H9 (cell line): ENCODE results near the gene ETFDH. TPM values are rescaled to one million over a fixed set of nuclear protein-coding genes. Genes with fewer than 3 reads are reported as not detected.

Source experiments
- DNase-seq: peaks from one replicate; pipeline ENCODE4 v3.0.0-alpha.2; 2017
- H2AFZ ChIP-seq: one replicate; pipeline ENCODE4 v1.6.1; 2013; ENCODE audit warnings: mild to moderate bottlenecking, low read length, control low read depth, moderate library complexity
- H2AK5ac ChIP-seq: 2 replicates; pipeline ENCODE4 v1.6.1; 2013; ENCODE audit warnings: low read length, control low read depth, mixed read lengths; ENCODE audit not compliant: insufficient read length
- H2BK120ac ChIP-seq: one replicate; pipeline ENCODE4 v1.6.1; 2013; ENCODE audit warnings: low read depth, mild to moderate bottlenecking, low read length, control low read depth, inconsistent platforms; ENCODE audit not compliant: poor library complexity, severe bottlenecking
- H2BK12ac ChIP-seq: 2 replicates; pipeline ENCODE4 v1.6.1; 2013; ENCODE audit warnings: low read length, control low read depth, mixed read lengths, low read depth; ENCODE audit not compliant: insufficient read length
- H2BK15ac ChIP-seq: 2 replicates; pipeline ENCODE4 v1.6.1; 2013; ENCODE audit warnings: low read depth, low read length, control low read depth
- H2BK20ac ChIP-seq: one replicate; pipeline ENCODE4 v1.6.1; 2013; ENCODE audit warnings: low read depth, mild to moderate bottlenecking, low read length, control low read depth, inconsistent platforms; ENCODE audit not compliant: poor library complexity, severe bottlenecking
- H2BK5ac ChIP-seq: 2 replicates; pipeline ENCODE4 v1.6.1; 2013; ENCODE audit warnings: low read length, control low read depth, mixed read lengths; ENCODE audit not compliant: insufficient read length
- H3K14ac ChIP-seq: 2 replicates; pipeline ENCODE4 v1.6.1; 2013; ENCODE audit warnings: low read length, control low read depth; ENCODE audit not compliant: insufficient read depth
- H3K18ac ChIP-seq: 2 replicates; pipeline ENCODE4 v1.6.1; 2013; ENCODE audit warnings: low read depth, mild to moderate bottlenecking, mixed read lengths, low read length, control low read depth; ENCODE audit not compliant: insufficient read length
- H3K23ac ChIP-seq: 2 replicates; pipeline ENCODE4 v1.6.1; 2013; ENCODE audit warnings: low read length, control low read depth, mixed read lengths, low read depth; ENCODE audit not compliant: insufficient read length
- H3K23me2 ChIP-seq: 2 replicates; pipeline ENCODE4 v1.6.1; 2013; ENCODE audit warnings: low read depth, mild to moderate bottlenecking, mixed read lengths, low read length, control low read depth; ENCODE audit not compliant: insufficient read length, poor library complexity, severe bottlenecking
- H3K27ac ChIP-seq: 2 replicates; pipeline ENCODE4 v1.5.1; 2013; ENCODE audit warnings: low read length, control low read depth, mixed read lengths, low read depth; ENCODE audit not compliant: insufficient read length
- H3K27me3 ChIP-seq: 2 replicates; pipeline ENCODE4 v1.6.1; 2013; ENCODE audit warnings: low read length, control low read depth, inconsistent platforms; ENCODE audit not compliant: insufficient read depth
- H3K4ac ChIP-seq: 2 replicates; pipeline ENCODE4 v1.6.1; 2013; ENCODE audit warnings: low read depth, mild to moderate bottlenecking, control low read depth, inconsistent platforms, low read length, moderate library complexity
- H3K4me1 ChIP-seq: 2 replicates; pipeline ENCODE4 v1.6.1; 2013; ENCODE audit warnings: low read length, control low read depth, inconsistent platforms; ENCODE audit not compliant: insufficient read depth
- H3K4me2 ChIP-seq: 2 replicates; pipeline ENCODE4 v1.6.1; 2013; ENCODE audit warnings: low read length, control low read depth, mixed read lengths; ENCODE audit not compliant: insufficient read length, insufficient read depth
- H3K56ac ChIP-seq: 2 replicates; pipeline ENCODE4 v1.6.1; 2013; ENCODE audit warnings: low read depth, mild to moderate bottlenecking, mixed read lengths, low read length, control low read depth; ENCODE audit not compliant: insufficient read length
- H3K79me1 ChIP-seq: 2 replicates; pipeline ENCODE4 v1.6.1; 2013; ENCODE audit warnings: low read depth, mild to moderate bottlenecking, moderate library complexity, low read length, control low read depth, inconsistent platforms; ENCODE audit not compliant: insufficient read depth, poor library complexity, severe bottlenecking
- H3K79me2 ChIP-seq: 2 replicates; pipeline ENCODE4 v1.6.1; 2013; ENCODE audit warnings: low read length, control low read depth, inconsistent platforms; ENCODE audit not compliant: insufficient read depth
- H3K9ac ChIP-seq: 2 replicates; pipeline ENCODE4 v1.6.1; 2013; ENCODE audit warnings: low read length, control low read depth, mixed read lengths; ENCODE audit not compliant: insufficient read length; ENCODE audit errors: extremely low read depth
- H3K9me3 ChIP-seq: one replicate; pipeline ENCODE4 v1.6.1; 2013; ENCODE audit warnings: low read depth, low read length, inconsistent platforms; ENCODE audit not compliant: control insufficient read depth
- H3T11ph ChIP-seq: one replicate; pipeline ENCODE4 v1.6.1; 2013; ENCODE audit warnings: mild to moderate bottlenecking, low read length, control low read depth, inconsistent platforms
- H4K20me1 ChIP-seq: one replicate; pipeline ENCODE4 v1.6.1; 2013; ENCODE audit not compliant: control insufficient read depth, insufficient read length, insufficient read depth
- H4K5ac ChIP-seq: 2 replicates; pipeline ENCODE4 v1.6.1; 2013; ENCODE audit warnings: low read depth, mild to moderate bottlenecking, mixed read lengths, low read length, control low read depth; ENCODE audit not compliant: insufficient read length
- H4K8ac ChIP-seq: replicated peaks from 2 replicates; pipeline ENCODE4 v1.6.1; 2013; ENCODE audit warnings: low read length, control low read depth, mixed read lengths, low read depth; ENCODE audit not compliant: insufficient read length
- H4K91ac ChIP-seq: 2 replicates; pipeline ENCODE4 v1.6.1; 2013; ENCODE audit warnings: low read depth, mild to moderate bottlenecking, moderate library complexity, mixed read lengths, low read length, control low read depth; ENCODE audit not compliant: insufficient read length
- H3K27ac Mint-ChIP-seq, 3 experiments: 2 replicates in 2 of 3; 3 replicates in 1 of 3; pipeline ENCODE4 v1.8.0; 2020 to 2021; ENCODE audit warnings: mixed read lengths in 3 of 3, mild to moderate bottlenecking in 1 of 3, moderate library complexity in 1 of 3
- H3K27me3 Mint-ChIP-seq: 2 replicates; pipeline ENCODE4 v1.8.0; 2021; ENCODE audit warnings: low read depth, mild to moderate bottlenecking, moderate library complexity, mixed read lengths
- H3K36me3 Mint-ChIP-seq, 3 experiments: 2 replicates in 2 of 3; 3 replicates in 1 of 3; pipeline ENCODE4 v1.8.0; 2020 to 2021; ENCODE audit warnings: low read depth in 3 of 3, mixed read lengths in 3 of 3; ENCODE audit not compliant: insufficient read depth in 1 of 3
- H3K4me1 Mint-ChIP-seq, 2 experiments: 2 replicates each; pipeline ENCODE4 v1.8.0; 2020; ENCODE audit warnings: mixed read lengths in 2 of 2
- H3K4me3 Mint-ChIP-seq, 2 experiments: 2 replicates in 1 of 2; 3 replicates in 1 of 2; pipeline ENCODE4 v1.8.0; 2020 to 2021; ENCODE audit warnings: mild to moderate bottlenecking in 2 of 2, mixed read lengths in 2 of 2, moderate library complexity in 1 of 2
- H3K9me3 Mint-ChIP-seq, 2 experiments: 2 replicates in 1 of 2; 3 replicates in 1 of 2; pipeline ENCODE4 v1.8.0; 2020; ENCODE audit warnings: mild to moderate bottlenecking in 2 of 2, mixed read lengths in 2 of 2, moderate library complexity in 1 of 2
- CTCF ChIP-seq: fragments of 200-600 bp; sonication (generic); conservative IDR thresholded peaks from 3 replicates; pipeline ENCODE4 v1.8.0; 2021; ENCODE audit warnings: antibody characterized with exemption, mild to moderate bottlenecking
- WGBS: extraction: QIAGEN DNeasy Blood & Tissue Kit; methylation state at CpG from one replicate; pipeline ENCODE4 v1.1.7; 2013; ENCODE audit warnings: missing lambda C conversion rate, low lambda C conversion rate, mixed read lengths; ENCODE audit not compliant: insufficient read length; ENCODE audit errors: extremely low coverage; 5-methylcytosine and 5-hydroxymethylcytosine counted together
- total RNA-seq: library from RNA; stranded (reverse); gene quantifications from 2 replicates; pipeline ENCODE4 v1.2.1, GENCODE V29; 2021

Gene ETFDH
- total RNA-seq, 1 experiment from 2014 or later, result 12.8 TPM

DNA sequence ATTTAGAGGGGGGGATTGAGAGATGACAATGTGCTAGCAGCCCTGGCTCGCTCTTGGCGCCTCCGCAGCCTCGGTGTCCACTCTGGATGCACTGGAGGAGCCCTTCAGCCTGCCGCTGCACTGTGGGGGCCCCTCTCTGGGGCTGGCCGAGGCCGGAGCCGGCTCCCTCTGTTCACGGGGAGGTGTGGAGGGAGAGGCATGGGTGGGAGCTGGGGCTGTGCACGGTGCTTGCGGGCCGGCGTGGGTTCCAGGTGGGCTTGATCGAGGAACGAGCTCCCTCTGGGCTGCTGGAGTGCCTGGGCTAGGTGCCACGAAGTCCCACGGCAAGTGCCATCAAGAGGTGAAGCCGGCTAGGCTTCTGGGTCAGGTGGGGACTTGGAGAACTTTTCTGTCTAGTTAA is 7.3 kb upstream of the ETFDH start:
- no peaks in the 10 kb centered on the region for H3K23me2 ChIP-seq

More for the DNA sequence above, 7.3 kb upstream of the ETFDH start:
- Histone ChIP-seq H3K23ac (no peak overlapping the region), H3K79me1 (peaks cover 3% of the 10 kb centered on the region), H3K27ac (no peak overlapping the region), H3K14ac (no peak overlapping the region), H3T11ph (no peak overlapping the region), H2BK15ac (no peak overlapping the region), H2BK20ac (no peak overlapping the region), H2BK5ac (no peak overlapping the region), H3K4ac (no peak overlapping the region), H4K8ac (no peak overlapping the region), H3K56ac (no peak overlapping the region), H3K9ac (no peak overlapping the region), H3K9me3 (no peaks in the 10 kb centered on the region), H2AK5ac (no peak overlapping the region), H3K27me3 (no peaks in the 10 kb centered on the region), H3K79me2 (no peaks in the 10 kb centered on the region; the same call in 1 of the 2 replicates), H4K91ac (no peak overlapping the region), H3K18ac (no peak overlapping the region), H2BK120ac (no peak overlapping the region), H2BK12ac (no peak overlapping the region), H2AFZ (no peak overlapping the region), H4K5ac (no peak overlapping the region), H3K4me1 (no peaks in the 10 kb centered on the region), H3K4me2 (no peak overlapping the region), H4K20me1 (no peaks in the 10 kb centered on the region)
- WGBS, result no CpG with 5 or more reads among the region's 18 CpGs
- Mint-ChIP-seq H3K4me1 (peaks cover 14 to 16% of the 10 kb centered on the region in 2 experiments), H3K27ac (no peak overlapping the region), H3K36me3 (peaks cover 18 to 34% (median 23%) of the 10 kb centered on the region in 3 experiments; a peak in 6 of 7 replicates), H3K9me3 (peaks cover 0 to 4% of the 10 kb centered on the region in 2 experiments; a peak in 3 of 5 replicates), H3K4me3 (no peak overlapping the region), H3K27me3 (no peaks in the 10 kb centered on the region; the same call in none of the 2 replicates)
- TF ChIP-seq CTCF, result no peak
- no peak for DNase-seq
